Activated naive CD4-positive, alpha-beta T cell treated with Interleukin-2 at 50 U/mL for 16 hours (primary cell): Measurements from ENCODE around the gene ARSI.

ENCODE experiments used
- DNase-seq: peaks from one replicate; pipeline ENCODE4 v3.0.0-alpha.2; 2020

ARSI gene

GRCh38 chr5:150302301-150303069 is at the start of gene ARSI:
ARSI (minus strand) TSS chr5:150302905; CDS start chr5:150302373, 532 bp downstream.
- DNase-seq, result no peak

DNA sequence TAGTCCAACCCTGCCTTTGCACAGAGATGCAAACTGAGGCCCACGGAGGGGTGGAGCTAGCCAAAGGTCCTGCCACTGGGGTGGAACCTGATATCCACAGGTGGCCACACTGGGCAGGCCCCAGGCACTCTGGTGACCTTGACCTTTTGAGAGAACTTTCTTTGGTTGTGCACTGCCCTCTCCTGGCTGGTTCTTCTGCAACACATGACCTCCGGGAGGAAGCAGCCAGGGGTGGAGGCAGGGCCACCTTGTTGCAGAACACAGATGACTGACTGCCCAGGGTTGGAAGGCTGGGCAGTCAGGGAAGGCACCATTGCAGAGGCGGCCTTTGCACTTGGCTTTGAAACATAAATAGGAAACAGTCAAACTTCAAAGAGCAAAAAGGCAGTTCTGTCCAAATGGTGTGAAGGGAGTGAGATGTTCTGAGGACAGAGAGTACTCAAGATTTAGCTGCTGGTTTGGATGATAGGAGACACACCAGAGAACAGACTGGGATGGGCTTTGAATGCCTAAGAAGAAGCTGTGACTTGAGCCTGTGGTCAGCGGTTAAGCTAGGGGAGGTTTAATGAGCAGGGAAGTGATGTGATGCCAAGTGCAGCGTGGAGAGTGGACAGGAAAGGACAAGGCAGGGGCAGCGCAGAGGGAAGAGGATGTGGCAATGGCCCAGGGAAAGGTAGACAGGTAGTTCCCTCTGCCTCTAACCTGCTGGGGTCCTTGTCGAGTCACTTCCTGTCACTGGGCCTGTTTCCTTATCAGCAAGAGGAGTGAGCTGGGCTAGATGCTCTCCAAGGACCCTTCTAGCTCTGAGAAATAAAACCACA is 48.0 kb upstream of the ARSI start:
- peak; percentile 33 for DNase-seq

DNA sequence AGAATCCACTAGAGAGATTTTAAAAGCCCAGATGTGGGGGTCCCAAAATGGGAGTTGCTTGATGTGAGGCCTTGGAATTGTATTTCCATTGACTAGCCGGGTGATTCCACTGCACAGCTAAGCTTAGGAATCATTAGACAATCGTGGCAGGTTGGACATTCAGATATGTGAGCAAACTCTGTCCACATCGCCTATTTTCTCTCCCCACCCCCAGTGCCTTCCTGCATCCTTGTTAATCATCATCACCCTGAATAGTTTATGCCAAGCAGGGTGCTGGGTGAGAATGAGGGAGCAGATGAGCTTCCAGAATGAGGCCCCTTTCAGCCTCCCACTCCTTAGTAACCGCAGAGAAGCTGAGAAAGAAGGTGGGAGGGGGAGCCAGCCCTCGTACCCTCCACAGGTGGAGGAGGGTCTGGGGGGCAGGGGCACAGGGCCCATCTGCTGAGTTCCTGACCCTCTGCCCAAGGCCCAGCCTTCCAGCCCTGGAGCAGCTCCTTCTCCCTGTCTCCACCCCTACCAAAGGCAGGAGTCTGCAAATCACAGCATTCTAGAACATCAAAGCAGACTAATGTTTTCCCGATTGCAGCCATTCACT is 47.1 kb upstream of the ARSI start:
- no peak for DNase-seq

- DNase-seq, result no peak
Observed at GRCh38 chr5:150347451-150347850, 44.7 kb upstream of the ARSI start.

GRCh38 chr5:150347003-150347402 is 44.3 kb upstream of the ARSI start:
- DNase-seq, result no peak

- DNase-seq, result no peak
Observed at GRCh38 chr5:150346592-150346991, 43.9 kb upstream of the ARSI start.

DNA sequence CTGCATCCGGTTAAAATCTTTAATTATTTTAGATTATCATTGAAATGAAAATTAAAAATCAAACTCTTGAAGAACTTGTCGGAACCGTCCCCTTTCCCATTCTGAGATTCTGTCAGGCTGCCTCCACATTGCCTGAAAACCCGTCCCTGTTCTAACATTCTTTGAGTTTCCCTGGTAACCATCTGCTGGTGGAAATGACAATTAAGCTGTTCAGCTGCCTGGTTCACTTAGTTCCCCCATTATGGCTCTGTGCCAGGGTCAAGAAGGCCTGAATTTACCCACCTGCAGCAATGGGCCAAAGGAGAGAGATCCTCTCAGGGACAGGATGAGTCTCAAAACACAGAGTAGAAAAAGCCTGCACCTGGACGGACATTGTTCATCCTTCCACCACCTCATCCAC is 43.0 kb upstream of the ARSI start:
- DNase-seq, result no peak

DNA sequence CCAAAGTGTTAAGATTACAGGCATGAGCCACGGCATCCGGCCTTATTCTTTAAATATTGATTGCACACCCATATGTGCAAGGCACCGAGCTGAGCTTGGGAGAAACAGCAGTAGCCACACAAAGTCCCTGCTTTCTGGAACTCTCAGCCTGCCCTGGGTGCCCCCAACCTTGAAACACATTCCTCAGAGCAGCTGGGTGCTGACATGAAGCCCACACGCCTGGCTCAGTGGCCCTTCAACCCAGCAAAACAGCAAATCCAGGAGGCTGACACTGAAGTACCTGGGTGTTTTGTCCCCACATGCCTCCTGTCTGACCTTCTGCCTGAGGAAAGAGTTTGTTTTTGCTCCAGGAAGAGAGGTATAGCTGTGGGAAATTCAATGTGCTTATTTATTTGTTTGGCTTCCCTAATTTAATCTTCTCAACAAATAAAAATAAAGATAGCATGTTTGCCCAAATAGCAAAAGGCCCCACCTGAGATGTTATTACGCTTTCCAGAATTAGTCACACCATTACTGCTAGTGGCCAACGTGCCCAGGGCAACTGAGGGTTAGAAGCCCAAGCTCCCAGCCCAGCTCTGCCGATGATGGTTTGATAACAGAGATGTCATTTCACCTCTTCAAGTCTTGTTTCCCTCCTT is 41.4 kb upstream of the ARSI start:
- DNase-seq, result no peak

DNA sequence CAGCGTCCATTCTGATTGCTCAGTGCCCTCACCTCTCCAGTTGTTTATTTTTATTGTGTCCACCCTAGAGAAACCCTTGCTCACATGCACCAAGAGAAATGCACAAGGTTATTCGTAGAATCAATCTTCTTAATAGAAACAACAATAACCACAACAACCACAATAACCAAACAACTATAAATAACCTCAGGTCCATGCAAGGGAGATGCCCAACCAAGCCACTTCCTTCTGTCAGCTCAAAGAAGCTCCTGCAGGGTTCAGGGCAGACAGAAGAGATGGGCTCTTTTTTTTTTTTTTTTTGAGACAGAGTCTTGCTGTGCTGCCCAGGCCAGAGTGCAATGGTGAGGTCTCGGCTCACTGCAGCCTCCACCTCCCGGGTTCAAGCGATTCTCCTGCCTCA is 39.9 kb upstream of the ARSI start:
- DNase-seq, result no peak

DNA sequence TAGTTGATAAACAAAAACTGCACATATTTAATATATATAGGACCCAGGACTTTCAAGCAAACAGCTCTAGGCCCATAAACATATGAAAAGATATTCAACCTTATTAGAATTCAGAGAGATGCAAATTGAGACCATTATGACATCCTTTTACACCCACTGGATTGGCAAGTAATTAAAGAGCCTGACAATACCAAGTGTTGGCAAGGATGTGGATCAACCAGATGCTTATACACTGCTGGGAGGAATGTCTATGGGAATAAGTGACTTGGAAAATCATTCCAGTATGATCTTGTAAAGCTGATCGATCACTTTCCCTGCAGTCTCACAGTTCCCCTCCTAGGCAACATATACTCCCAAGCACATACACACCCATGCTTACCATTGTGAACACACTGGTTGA is 39.3 kb upstream of the ARSI start:
- DNase-seq, result no peak

- no peak for DNase-seq
Observed at GRCh38 chr5:150341331-150341730, 38.6 kb upstream of the ARSI start.

- no peak for DNase-seq
Observed at GRCh38 chr5:150340614-150341255, 38.0 kb upstream of the ARSI start.

GRCh38 chr5:150339841-150340240 is 37.1 kb upstream of the ARSI start:
- DNase-seq, result no peak

GRCh38 chr5:150339165-150339564 is 36.5 kb upstream of the ARSI start:
- DNase-seq, result no peak

DNA sequence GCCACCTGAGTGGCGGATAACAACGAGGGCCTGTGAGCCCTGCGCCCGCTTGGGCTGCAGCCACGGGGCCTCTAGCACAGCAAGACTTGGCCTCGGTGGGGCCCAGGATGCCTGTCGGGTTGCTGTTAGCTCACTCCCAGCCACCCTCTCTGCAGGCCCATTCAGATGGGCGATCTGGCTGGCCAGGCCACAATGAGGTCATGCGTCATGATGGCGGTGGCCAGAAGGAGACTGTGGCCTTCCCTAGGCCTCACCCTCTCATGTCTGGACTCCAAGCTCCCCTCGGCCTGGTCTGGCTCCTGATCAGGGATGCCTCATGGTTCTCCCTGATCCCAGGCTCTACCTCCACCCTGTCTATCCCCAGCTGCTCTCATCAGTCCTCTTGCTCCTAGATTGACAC is 35.8 kb upstream of the ARSI start:
- no peak for DNase-seq

- no peak for DNase-seq
Observed at GRCh38 chr5:150335778-150336177, 33.1 kb upstream of the ARSI start.

DNA sequence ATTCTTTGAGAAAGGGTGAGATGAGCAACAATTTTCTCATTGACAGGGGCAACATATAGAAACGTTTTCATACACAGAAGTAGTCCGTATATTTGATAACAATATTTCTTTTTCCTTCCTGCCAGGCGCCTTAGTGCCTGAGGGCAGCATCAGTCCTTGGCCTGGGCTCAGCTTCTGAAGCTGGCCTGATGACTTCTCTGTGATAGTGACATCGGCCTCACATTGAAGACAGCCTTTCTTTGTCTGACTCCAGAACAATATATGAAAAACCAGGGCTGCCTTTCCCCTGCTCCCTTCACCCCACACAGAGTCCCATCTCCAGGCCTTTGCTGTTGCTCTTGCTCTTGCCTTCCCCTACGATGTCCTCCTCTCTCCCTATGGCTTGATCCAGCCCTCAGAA is 30.7 kb upstream of the ARSI start:
- DNase-seq, result no peak

DNA sequence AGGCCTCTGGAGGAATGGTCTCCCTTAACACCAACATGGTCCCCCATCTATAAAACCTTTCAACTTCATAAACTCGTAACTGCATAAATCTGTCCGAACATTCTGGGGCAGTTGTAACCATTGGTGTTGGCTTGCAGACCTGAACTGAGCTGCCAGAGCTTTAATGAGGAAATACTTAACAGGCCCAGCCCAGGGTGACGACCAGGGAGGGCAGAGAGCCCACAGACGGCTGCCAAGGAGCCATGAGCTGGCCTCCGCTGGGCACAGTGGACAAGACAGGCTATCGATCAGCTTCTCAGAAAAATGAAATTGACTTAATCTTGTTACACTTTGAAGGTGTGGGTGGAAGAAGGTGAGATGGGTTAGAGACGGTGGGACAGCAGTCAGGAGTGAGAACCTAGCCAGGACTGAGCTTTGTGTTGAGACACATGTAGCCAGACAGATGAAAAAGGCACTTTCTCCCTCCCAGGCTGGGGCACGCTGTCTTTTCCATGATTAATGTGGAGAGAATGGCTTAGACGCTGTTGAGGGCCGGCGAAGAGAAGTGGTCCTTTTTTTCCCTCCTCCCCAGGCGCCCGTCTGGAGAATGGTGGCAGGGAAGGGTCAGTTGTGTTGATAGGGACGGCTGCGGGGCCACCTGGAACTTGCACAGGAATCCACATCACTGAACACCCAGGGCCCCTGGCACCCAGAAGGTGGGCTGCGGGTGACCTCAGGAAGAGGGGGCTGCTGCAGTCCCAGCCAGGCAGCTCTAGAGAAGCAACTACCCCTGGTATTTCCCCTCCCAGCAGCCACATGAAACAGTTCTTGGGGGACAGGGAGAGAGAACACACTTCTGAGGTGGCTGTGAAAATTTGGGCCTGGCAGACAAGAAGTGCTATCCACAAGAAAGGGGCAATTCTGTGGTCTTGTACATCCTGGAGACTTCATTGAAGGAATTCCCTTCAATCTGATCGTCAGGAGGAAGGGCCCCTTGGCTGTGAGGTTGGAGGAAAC is 27.5 kb upstream of the ARSI start:
- DNase-seq, result no peak

GRCh38 chr5:150329038-150329437 is 26.3 kb upstream of the ARSI start:
- DNase-seq, result no peak

GRCh38 chr5:150328515-150328914 is 25.8 kb upstream of the ARSI start:
- no peak for DNase-seq

DNA sequence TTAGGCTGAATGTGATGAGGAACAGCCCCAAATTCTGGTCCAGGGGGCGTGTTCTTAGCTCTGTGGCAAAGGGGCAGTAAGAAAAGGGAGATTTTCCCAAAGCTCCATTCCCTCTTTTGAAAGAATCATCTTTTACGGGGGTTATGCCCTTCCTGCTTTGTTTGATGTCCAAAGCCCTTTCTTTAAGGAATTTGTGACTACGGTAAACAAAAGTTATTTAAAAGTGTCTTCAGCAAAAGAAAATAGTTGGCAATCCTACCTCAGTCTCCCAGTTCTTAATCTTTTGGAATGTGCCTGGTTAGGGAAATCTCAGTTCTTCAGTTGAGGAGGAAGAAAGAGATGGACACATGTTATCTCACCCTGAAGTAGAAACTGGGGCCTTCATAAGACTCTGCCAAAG is 24.4 kb upstream of the ARSI start:
- no peak for DNase-seq

DNA sequence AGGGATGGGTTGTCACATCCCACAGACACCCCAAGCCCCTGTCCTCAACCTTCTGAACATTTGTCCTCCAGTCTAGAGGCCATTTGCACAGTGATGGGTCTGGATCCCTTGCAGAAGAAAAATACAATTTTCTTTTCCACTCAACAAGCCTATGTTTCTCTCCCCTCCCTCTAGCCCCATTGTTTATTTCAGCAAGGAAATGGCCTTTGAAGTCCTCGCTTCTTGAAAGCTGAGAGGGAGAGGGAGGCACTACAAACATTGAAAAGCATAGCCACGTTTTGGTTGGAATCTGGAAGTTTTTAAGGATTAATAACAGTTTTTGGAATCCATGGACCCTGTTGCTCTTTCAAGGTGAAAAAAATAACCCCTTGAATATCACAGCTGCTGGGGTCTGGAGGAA is 24.0 kb upstream of the ARSI start:
- DNase-seq, result no peak
